NCI-H2029 (cell line): Measurements from ENCODE around the gene SIRPG.
"Not testable (repeated sequence)": the region's sequence is repeated elsewhere in the genome, so short reads cannot be mapped to it uniquely, and the experiment has no call there.

Experiments used
- DNase-seq: peaks from one replicate; lab custom pipeline; 2025; lab: John Stamatoyannopoulos, UW

Gene SIRPG

GRCh38 chr20:1635291-1635979 lies 22.1 kb downstream of the SIRPG start:
- DNase-seq = no peak

DNA sequence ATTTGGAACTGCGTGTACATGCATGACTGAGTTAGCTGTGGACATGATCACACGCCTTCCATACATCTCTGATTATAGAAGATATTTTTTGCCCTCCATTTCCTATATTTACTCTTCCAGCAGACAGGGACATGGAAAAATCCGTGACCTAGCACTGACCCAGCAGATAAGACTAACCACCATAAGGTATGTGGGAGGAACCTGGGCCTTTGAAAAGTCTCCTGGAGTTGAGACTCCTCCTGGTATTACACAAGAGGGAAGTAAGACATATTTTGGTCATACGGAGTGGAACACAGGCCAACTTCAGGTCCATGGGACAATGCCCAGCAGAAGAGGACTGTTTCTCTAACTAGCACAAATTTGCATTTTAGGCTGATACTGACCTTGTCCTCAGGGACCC lies 24.0 kb downstream of the SIRPG start:
- DNase-seq = no peak

- no peak for DNase-seq
Observed at GRCh38 chr20:1632178-1632577, 25.4 kb downstream of the SIRPG start.

- DNase-seq = no peak
Observed at GRCh38 chr20:1631309-1632151, 26.0 kb downstream of the SIRPG start.

GRCh38 chr20:1630186-1630585 lies 27.4 kb downstream of the SIRPG start:
- no peak for DNase-seq

GRCh38 chr20:1629321-1629720 lies 28.3 kb downstream of the SIRPG start:
- DNase-seq = no peak

DNA sequence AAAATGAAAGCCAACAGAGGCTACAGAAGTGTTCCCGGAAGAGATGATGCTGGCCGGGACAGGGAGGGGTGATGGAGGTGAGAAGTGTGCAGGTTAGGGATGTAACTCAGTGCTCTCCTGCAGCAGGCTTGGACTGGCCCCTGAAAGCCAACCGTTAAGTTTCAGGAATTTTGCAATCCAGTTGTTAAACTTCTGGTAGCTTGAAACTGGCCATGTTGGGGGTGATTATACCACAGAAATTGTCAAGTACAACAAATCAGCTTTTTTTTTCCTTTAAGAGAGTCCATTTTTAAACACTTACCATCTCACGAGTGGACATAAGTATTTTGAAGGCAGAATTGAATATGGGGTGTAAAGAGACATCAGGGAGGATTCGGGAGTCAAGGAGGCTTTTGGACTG lies 29.0 kb downstream of the SIRPG start:
- no peak for DNase-seq

- no peak for DNase-seq
Observed at GRCh38 chr20:1627200-1627550, 30.4 kb downstream of the SIRPG start.

GRCh38 chr20:1626528-1627199 lies 30.9 kb downstream of the SIRPG start:
- DNase-seq = no peak

- DNase-seq = no peak
Observed at GRCh38 chr20:1625083-1625690, 32.4 kb downstream of the SIRPG start.

DNA sequence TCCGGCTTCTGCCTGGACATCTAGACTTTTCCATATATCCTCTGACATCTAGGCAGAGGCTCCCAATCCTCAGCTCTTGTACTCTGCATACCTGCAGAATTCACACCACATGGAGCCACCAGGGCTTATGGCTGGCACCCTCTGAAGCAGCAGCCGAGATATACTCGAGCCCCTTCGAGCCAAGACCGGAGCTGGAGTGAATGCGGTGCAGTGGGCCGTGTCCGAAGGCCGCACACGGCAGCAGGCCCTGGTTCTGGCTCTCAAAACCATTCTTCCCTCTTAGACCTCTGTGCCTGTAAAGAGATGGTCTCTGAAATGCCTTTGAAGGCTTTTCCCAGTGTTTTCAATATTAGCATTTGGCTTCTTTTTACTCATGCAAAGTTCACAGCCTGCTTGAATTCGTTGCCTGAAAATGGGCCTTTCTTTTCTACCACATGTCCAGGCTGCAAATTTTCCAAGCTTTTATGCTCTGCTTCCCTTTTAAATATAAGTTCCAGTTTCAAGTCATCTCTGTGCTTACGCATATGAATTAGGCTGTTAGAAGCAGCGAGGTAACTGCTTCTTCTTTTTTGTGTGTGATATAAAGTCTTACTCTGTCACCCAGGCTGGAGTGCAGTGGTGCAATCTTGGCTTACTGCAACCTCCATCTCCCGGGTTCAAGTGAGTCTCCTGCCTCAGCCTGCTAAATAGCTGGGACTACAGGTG lies 33.9 kb downstream of the SIRPG start:
- no peak for DNase-seq

GRCh38 chr20:1622450-1622849 lies 35.1 kb downstream of the SIRPG start:
- DNase-seq = no peak

GRCh38 chr20:1621316-1621715 lies 36.3 kb downstream of the SIRPG start:
- no peak for DNase-seq

DNA sequence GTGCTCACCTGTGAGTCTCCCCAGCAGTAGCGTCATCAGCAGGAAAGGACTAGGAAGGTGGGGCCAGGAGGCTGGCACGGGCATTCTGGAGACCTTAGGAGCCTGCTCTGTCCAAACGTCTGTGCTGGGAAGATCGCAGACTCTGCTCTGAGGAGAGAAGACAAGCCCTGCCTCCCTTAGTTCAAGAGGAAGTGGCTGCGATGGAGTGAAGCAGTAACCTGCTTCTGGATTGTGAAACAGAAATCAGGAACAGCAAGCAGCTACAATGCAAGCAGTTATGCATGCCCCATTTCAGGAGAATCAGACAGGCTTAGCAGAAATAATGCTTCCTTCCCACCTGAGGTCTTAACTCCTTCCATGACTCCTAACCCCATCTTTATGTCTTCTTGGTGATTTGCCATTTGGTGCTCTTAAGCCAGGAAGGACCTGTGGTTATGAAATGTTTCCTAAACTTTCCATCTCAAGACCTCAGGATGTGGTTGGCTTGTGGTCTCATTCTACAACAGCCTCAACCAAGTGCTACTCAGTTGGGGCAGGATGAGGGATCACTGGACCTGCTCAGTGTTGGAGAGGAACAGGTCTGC lies 37.6 kb downstream of the SIRPG start, which contains the start of gene SIRPB1:
Gene SIRPB1, minus strand, starts transcription at position 149 of the 584 bp plus-strand sequence. Its CDS starts 65 bp downstream, at position 84.
- no peak for DNase-seq

DNA sequence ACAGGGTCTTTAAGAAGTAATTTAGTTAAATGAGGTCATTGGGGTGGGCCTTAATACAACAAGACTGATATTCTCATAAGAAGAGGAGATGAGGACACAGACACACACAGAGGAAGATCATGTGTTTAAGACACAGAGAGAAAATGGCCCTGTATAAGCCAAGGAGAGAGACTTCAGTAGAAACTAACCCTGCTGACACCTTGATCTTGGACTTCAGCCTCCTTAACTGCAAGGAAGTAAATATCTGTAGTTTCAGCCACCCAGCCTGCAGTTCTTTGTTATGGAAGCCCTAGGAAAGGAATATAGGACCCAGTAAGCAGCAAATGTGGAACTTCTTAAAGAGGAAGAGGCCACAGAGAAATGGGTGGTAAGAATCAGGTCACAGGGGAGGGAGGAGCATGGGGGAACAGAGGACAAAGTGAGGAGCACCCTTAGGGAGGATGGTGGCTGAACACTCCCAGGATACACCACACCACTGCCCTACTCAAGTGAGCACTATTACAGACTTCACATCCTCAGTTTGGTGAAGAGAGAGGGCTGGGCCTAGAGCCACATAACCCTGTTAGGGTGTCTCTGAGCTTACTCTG lies 38.5 kb downstream of the SIRPG start:
- no peak for DNase-seq

DNA sequence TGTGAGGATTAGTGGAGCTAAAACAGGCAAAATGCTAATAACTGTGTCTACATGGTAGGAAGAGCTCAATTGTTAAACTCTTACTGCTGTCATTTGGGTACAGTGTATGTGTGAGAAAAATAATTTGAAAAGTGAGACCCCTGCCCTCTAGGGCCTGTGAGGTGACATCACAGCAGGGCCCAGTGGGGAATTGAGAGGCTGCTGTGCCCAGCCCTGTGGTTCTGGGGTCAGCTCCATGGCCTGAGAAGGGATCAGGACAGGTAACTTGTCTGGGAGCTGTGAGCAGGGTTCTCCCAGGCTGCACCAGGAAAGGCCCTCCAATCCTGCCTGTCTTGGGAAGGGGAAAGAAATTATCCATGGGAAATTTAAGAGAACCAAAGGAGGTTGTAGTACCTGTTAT lies 39.1 kb downstream of the SIRPG start:
- DNase-seq = no peak

- DNase-seq = no peak
Observed at GRCh38 chr20:1616858-1617434, 40.6 kb downstream of the SIRPG start.

DNA sequence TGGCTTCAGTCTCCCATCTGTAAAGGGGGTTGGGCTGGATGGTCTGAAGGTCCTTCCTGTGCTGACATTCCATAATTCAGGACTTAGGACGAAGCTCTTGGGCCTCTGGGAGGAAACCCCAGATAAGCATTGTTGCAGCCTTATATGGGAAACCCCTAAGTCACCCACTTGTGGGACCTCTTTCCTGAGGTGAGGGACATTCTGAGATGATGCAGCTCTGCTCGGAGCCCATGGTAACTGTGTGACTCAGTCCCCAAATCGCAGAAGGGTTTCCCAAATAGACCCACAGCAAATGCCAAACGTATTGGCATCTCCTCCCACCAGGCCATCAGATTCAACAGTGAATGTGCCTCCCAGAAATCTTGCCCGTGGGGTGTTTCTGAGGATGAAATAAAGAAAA lies 47.2 kb downstream of the SIRPG start:
- not testable (repeated sequence) for DNase-seq

DNA sequence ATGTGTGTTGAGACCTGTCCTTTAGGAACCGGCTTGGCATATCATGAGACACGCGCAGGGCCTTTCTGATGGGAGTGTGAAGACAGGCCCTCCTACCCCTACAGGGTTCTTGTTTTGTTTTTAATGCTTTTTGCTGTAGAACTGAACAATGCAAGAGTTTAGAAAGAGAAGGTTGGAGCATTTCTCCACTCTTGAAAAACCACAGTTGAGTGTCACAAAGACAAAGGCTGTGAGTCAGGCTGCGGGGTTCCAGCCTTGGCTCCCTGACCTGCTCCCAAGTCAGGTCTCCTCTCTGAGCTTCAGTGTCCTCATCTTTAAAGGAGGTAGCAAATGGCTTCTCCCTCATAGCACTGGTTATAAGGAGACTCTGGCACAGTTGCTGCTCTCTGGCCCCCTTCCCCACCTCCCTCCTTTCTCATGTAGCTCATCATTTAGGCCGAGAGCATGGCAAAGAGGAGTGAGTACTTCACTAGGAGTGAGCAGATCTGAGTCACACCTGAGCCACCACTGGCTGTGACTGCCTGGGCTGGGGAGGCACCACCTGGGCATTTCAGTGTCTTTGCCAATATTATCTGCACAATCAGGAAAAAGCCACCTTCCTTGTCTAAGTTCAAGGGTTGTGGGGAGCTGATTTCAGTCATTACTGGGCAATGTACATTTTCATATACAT lies 48.8 kb downstream of the SIRPG start:
- DNase-seq = not testable (repeated sequence)

- no peak for DNase-seq
Observed at GRCh38 chr20:1600736-1601135, 56.8 kb downstream of the SIRPG start.
